Natural killer cell (primary cell): ENCODE measurements around the gene ZEB2. TPM values are rescaled to one million over a fixed set of nuclear protein-coding genes. Genes with fewer than 3 reads are reported as not detected.

ENCODE experiments used
- ATAC-seq, 3 donors: fragments of 150-1000 bp in 2 of 3; fragments of 200-7000 bp in 1 of 3; cut with Tn5 transposase; 1 replicate in 1 of 3; 2 replicates in 2 of 3; pipeline ENCODE4 v1.10.0; 2021; ENCODE audit warnings: mild to moderate bottlenecking in 2 of 3, moderate library complexity in 2 of 3
- DNase-seq, 2 donors: peaks; one replicate each; pipeline versions ENCODE4 v3.0.0 to v3.0.0-alpha.2; 2013 to 2021; ENCODE audit warnings: mixed read lengths in 1 of 2
- H3K27ac ChIP-seq: one replicate; pipeline ENCODE4 v1.5.1; 2013; ENCODE audit warnings: mild to moderate bottlenecking, low read length
- H3K27me3 ChIP-seq: one replicate; pipeline ENCODE4 v1.6.1; 2013; ENCODE audit warnings: low read length; ENCODE audit not compliant: control insufficient read depth, insufficient read depth
- H3K36me3 ChIP-seq: one replicate; pipeline ENCODE4 v1.6.1; 2013; ENCODE audit warnings: low read length; ENCODE audit not compliant: control insufficient read depth, insufficient read depth
- H3K4me1 ChIP-seq: one replicate; pipeline ENCODE4 v1.6.1; 2013; ENCODE audit warnings: low read length; ENCODE audit not compliant: control insufficient read depth, insufficient read depth
- H3K4me3 ChIP-seq: one replicate; pipeline ENCODE4 v1.5.1; 2013; ENCODE audit warnings: low read length
- H3K9me3 ChIP-seq: one replicate; pipeline ENCODE4 v1.6.1; 2013; ENCODE audit warnings: low read length; ENCODE audit not compliant: control insufficient read depth, insufficient read depth
- H3K27ac Mint-ChIP-seq, 2 donors: one replicate each; pipeline ENCODE4 v1.8.0; 2022; ENCODE audit warnings: mild to moderate bottlenecking in 2 of 2, mixed read lengths in 2 of 2, moderate library complexity in 1 of 2
- H3K27me3 Mint-ChIP-seq, 2 donors: one replicate each; pipeline ENCODE4 v1.8.0; 2022; ENCODE audit warnings: low read depth in 2 of 2, mixed read lengths in 2 of 2
- H3K36me3 Mint-ChIP-seq: one replicate; pipeline ENCODE4 v1.8.0; 2022; ENCODE audit warnings: mixed read lengths
- H3K4me1 Mint-ChIP-seq, 2 donors: one replicate each; pipeline ENCODE4 v1.8.0; 2022; ENCODE audit warnings: mixed read lengths in 2 of 2
- H3K4me3 Mint-ChIP-seq: one replicate; pipeline ENCODE4 v1.8.0; 2022; ENCODE audit warnings: mild to moderate bottlenecking, moderate library complexity, mixed read lengths
- H3K9me3 Mint-ChIP-seq, 2 donors: one replicate each; pipeline ENCODE4 v1.8.0; 2022; ENCODE audit warnings: mixed read lengths in 2 of 2
- WGBS: methylation state at CpG from one replicate; pipeline ENCODE4 v1.1.7; 2013; ENCODE audit warnings: missing lambda C conversion rate; ENCODE audit not compliant: insufficient coverage; 5-methylcytosine and 5-hydroxymethylcytosine counted together
- intact Hi-C: fragments of 100-400 bp; cut with micrococcal nuclease; formaldehyde crosslinking; loops from one replicate; pipeline ENCODE4 v1.14.2; 2022
- total RNA-seq, 4 donors: library from RNA; stranded (reverse); fragments of 120-200 nt in 1 of 4; gene quantifications; one replicate each; pipeline versions ENCODE4 v1.2.3 to v1.2.4, GENCODE V29; 2013 to 2022
- TF ChIP-seq, protein P1 (sequence below): fragments of 200-600 bp; IDR thresholded peaks from one replicate; pipeline ENCODE4 v1.8.0; 2022; ENCODE audit warnings: antibody characterized with exemption

Gene ZEB2
- total RNA-seq, 3 donors from 2014 or later (not counting 1 experiment from before 2014, with no cell fraction given) = 718 to 1,143 (median 944) TPM

DNA sequence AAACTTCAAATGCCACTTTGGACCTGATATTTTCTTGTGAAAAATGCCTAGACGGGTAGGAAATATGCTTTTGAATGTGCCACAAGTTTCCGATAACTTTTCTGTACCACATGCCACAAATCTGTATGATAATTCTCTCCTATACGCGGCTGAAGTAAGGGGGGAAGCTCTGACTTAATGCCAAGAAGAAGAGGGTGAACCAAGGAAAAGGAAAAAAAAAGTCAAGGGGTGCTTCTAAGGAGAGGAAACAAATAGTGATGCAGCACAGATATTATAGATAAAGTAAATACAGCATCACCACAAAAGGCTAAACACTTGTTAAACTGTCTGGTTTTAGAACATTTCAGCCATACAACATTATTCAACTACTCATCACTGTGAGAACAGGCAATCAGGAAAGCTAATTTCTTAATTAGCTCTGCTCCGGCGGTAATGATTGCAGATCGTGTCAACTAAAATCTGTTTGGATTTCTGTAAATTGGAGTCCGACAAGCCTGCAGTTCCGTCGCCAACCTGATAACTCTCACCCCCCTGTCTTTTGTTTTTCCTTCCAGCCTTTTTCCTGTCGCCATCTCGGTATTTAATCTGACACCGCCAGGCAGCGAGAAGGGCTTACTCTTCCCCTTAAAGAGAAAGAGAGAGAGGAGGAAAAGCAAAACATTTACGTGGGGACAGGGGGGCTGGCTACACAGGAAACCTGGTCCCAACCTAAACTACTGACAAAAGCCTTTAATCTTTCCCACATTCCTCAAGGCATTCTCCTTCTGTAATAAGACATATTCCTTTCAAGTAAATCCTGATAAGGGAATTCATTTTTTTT is 67.5 kb downstream of the ZEB2 start:
- TF ChIP-seq, protein P1, sequence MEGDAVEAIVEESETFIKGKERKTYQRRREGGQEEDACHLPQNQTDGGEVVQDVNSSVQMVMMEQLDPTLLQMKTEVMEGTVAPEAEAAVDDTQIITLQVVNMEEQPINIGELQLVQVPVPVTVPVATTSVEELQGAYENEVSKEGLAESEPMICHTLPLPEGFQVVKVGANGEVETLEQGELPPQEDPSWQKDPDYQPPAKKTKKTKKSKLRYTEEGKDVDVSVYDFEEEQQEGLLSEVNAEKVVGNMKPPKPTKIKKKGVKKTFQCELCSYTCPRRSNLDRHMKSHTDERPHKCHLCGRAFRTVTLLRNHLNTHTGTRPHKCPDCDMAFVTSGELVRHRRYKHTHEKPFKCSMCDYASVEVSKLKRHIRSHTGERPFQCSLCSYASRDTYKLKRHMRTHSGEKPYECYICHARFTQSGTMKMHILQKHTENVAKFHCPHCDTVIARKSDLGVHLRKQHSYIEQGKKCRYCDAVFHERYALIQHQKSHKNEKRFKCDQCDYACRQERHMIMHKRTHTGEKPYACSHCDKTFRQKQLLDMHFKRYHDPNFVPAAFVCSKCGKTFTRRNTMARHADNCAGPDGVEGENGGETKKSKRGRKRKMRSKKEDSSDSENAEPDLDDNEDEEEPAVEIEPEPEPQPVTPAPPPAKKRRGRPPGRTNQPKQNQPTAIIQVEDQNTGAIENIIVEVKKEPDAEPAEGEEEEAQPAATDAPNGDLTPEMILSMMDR = no peak
- Histone ChIP-seq H3K27ac (peak overlapping the region; percentile 77), H3K4me1 (peaks cover 38% of the 10 kb centered on the region), H3K27me3 (no peaks in the 10 kb centered on the region), H3K9me3 (no peaks in the 10 kb centered on the region), H3K4me3 (peak overlapping the region; percentile 17), H3K36me3 (no peaks in the 10 kb centered on the region)
- Mint-ChIP-seq H3K4me1 (peaks cover 92 to 97% of the 10 kb centered on the region in 2 donors), H3K4me3 (peak overlapping the region; percentile 79), H3K27ac (peak overlapping the region in 1 of 2 donors; percentile 86), H3K36me3 (peaks cover 7% of the 10 kb centered on the region), H3K9me3 (no peaks in the 10 kb centered on the region), H3K27me3 (no peaks in the 10 kb centered on the region)
- DNase-seq (peak in 1 of 2 donors; percentile 53), ATAC-seq (peak in 2 of 3 donors; percentile 6 to 18)
- intact Hi-C loops = loop anchor here (2.0 kb wide), 1 partner anchor 52 kb away; no protein-coding TSS in a partner anchor
- WGBS = 36% methylated on average over 9 of the region's 15 CpGs

DNA sequence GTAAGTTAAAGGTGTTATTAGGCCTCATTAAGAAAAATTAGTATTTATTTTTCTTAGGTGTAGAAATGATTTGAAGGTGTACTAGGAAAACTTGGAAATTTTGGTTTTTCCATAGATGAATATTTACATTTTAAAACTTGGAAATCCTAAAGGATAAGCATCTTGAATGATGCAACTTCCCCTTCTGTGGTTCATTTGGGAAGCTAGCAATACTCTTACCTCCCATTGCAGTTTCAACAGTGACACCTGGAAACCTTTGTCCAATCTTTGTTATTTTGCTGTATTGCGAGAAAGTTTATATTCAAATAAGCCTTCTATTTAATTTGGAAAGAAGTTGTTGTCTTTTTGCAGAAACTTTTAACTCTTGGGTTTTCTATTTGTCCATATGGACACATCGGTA is 68.5 kb downstream of the ZEB2 start:
- H3K4me3 Mint-ChIP-seq = peak overlapping the region; percentile 79
- ATAC-seq = no peak
- H3K4me1 Mint-ChIP-seq = peaks cover 90 to 92% of the 10 kb centered on the region in 2 donors
- no peaks in the 10 kb centered on the region for H3K9me3 Mint-ChIP-seq
- peak overlapping the region in 1 of 2 donors; percentile 86 for H3K27ac Mint-ChIP-seq
- H3K27me3 ChIP-seq = no peaks in the 10 kb centered on the region
- no peak for DNase-seq
- no peaks in the 10 kb centered on the region for H3K27me3 Mint-ChIP-seq
- no peak overlapping the region for H3K4me3 ChIP-seq
- intact Hi-C loops = no loop called here
- no peaks in the 10 kb centered on the region for H3K9me3 ChIP-seq
- TF ChIP-seq, protein P1 = no peak
- H3K4me1 ChIP-seq = peaks cover 35% of the 10 kb centered on the region
- H3K27ac ChIP-seq = peak overlapping the region; percentile 1
- WGBS = 93% methylated on average over 1 of the region's 2 CpGs
- H3K36me3 Mint-ChIP-seq = peaks cover 8% of the 10 kb centered on the region
- no peaks in the 10 kb centered on the region for H3K36me3 ChIP-seq

DNA sequence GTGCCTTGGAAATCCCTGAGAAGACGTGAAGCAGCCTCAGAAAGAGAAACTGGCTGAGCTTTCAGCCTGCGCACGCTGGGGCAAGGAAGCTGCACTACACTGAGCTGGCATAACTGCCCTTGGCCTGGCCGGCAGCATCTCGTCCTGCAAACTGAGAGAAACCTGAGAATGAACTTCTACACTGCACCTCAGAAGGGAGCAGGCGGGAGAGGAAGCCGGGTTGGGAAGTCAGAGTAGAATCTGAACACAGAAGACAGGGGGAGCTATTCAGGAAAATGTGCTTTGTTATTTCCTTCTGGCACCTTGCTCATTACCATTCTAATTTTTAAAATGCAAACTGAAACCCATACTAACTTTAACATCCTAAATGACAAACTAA is 70.9 kb downstream of the ZEB2 start:
- DNase-seq (peak in 1 of 2 donors; percentile 52), ATAC-seq (peak; percentile 21 to 63 (median 36))
- peak overlapping the region; percentile 70 for H3K27ac ChIP-seq
- Mint-ChIP-seq H3K4me3 (peak overlapping the region; percentile 65), H3K27me3 (no peaks in the 10 kb centered on the region), H3K36me3 (peaks cover 8% of the 10 kb centered on the region), H3K9me3 (no peaks in the 10 kb centered on the region), H3K27ac (peak overlapping the region in 1 of 2 donors; percentile 86), H3K4me1 (peaks cover 90 to 91% of the 10 kb centered on the region in 2 donors)
- H3K27me3 ChIP-seq = no peaks in the 10 kb centered on the region
- peaks cover 4% of the 10 kb centered on the region for H3K36me3 ChIP-seq
- no peaks in the 10 kb centered on the region for H3K9me3 ChIP-seq
- TF ChIP-seq, protein P1 = no peak
- WGBS = 78% methylated on average over 7 of the region's 7 CpGs
- no peak overlapping the region for H3K4me3 ChIP-seq
- intact Hi-C loops = loop anchor here (2.0 kb wide), 1 partner anchor 16 kb away; no protein-coding TSS in a partner anchor
- H3K4me1 ChIP-seq = peaks cover 27% of the 10 kb centered on the region
